Motor neuron (in vitro differentiated cells): ENCODE measurements around the gene GOLGA6L2. TPM values are rescaled to one million over a fixed set of nuclear protein-coding genes. Genes with fewer than 3 reads are reported as not detected.

Experiments
- ATAC-seq, 8 experiments: fragments of 200-7000 bp; cut with Tn5 transposase; replicated peaks in 6 of 8; 2 replicates each; pipeline ENCODE4 v1.8.0; 2021; ENCODE audit warnings: mild to moderate bottlenecking in 8 of 8, moderate library complexity in 8 of 8
- H3K27ac ChIP-seq, 2 donors: fragments of 250-450 bp; sonication (Bioruptor Pico); 2 replicates each; pipeline ENCODE4 v1.9.0; 2021; ENCODE audit warnings: antibody characterized with exemption in 2 of 2, mild to moderate bottlenecking in 2 of 2, moderate library complexity in 1 of 2
- H3K4me1 ChIP-seq, 2 donors: fragments of 250-450 bp; sonication (Bioruptor Pico); replicated peaks in 1 of 2; 2 replicates each; pipeline ENCODE4 v1.6.1; 2021; ENCODE audit warnings: antibody characterized with exemption in 2 of 2, mild to moderate bottlenecking in 2 of 2, moderate library complexity in 1 of 2
- H3K4me3 ChIP-seq, 5 donors: fragments of 250-450 bp; sonication (Bioruptor Pico); 2 replicates each; pipeline ENCODE4 v1.9.0; 2021; ENCODE audit warnings: antibody characterized with exemption in 5 of 5, mild to moderate bottlenecking in 5 of 5, moderate library complexity in 4 of 5
- WGBS, 10 experiments: fragments of 450-650 bp; shearing (Covaris generic); methylation state at CpG; one replicate each; pipeline ENCODE4 v1.0.0; 2022; 5-methylcytosine and 5-hydroxymethylcytosine counted together
- in situ Hi-C, 9 experiments: fragments of 400-800 bp; cut with MboI; loops; one replicate each; pipeline ENCODE4 v1.15.0; 2021; ENCODE audit warnings: low sequenced_read_pairs in 9 of 9, low pct_unique_long_range_greater_than_20kb in 2 of 9; ENCODE audit not compliant: unreplicated experiment in 9 of 9
- total RNA-seq, 8 experiments: library from RNA; unstranded; fragments of 300-600 nt; gene quantifications; 2 replicates each; pipeline versions ENCODE4 v1.2.3 to v1.2.4, GENCODE V29; 2022

GOLGA6L2 gene
- total RNA-seq, 8 experiments from 2014 or later = 0.05 to 2.0 (median 0.34) TPM; not detected in 2

GRCh38 chr15:23397779-23398178 lies 49.3 kb downstream of the GOLGA6L2 start:
- WGBS, 10 experiments = 25 to 80% (median 53%) methylated on average over 1 to 7 of the region's 7 CpGs; no CpG with 5 or more reads in 4 of the 10 experiments
- H3K4me1 ChIP-seq = no peaks in the 10 kb centered on the region
- H3K4me3 ChIP-seq = no peak overlapping the region
- ATAC-seq = no peak
- no peak overlapping the region for H3K27ac ChIP-seq
- in situ Hi-C loops = no loop called here

- no peak overlapping the region for H3K27ac ChIP-seq
- in situ Hi-C loops = no loop called here
- H3K4me1 ChIP-seq = no peaks in the 10 kb centered on the region
- 35 to 69% (median 41%) methylated on average over 2 to 3 of the region's 5 CpGs; no CpG with 5 or more reads in 6 of the 10 experiments for WGBS, 10 experiments
- no peak for ATAC-seq
- H3K4me3 ChIP-seq = no peak overlapping the region
Observed at GRCh38 chr15:23395832-23396231, 51.2 kb downstream of the GOLGA6L2 start.

DNA sequence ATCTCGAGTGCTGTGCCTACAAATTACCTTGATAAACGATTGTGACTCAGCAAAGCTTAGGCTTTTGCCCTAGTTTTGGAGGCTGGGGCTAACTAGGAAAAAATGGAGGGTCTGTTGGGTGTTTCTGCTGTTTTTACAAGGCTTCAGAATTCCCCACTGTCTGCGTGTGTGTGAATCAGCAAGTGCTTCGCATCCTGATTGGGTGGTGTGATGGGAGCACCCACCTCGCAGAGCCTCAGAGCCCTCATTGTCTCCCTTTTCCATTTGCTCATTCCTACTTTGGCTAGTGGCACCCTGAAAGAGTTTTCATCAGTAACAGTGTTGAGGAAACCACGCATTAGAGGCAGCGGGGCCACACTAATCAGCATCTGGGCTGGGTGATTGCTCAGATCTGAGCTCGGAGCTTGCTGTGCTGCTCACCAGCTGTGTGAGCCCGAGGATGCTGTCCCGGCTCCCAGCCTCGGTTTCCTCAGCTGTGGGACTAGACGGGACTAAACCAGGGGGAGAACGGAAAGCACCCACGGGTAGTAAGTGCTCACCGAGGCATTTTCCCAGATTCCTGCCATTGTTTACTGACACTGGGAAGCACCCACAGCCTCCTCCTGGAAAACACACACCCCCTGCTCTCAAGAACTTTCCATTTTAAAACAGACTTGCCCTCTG lies 51.9 kb downstream of the GOLGA6L2 start:
- Histone ChIP-seq H3K27ac (no peak overlapping the region), H3K4me1 (no peaks in the 10 kb centered on the region), H3K4me3 (no peak overlapping the region)
- in situ Hi-C loops = no loop called here
- no peak for ATAC-seq
- WGBS, 10 experiments = 0 to 57% (median 28%) methylated on average over 1 to 6 of the region's 15 CpGs; no CpG with 5 or more reads in 6 of the 10 experiments

Other genes with a start within 250 kb of the GOLGA6L2 start
- gene GOLGA6L26, start 113.0 kb downstream of the GOLGA6L2 start, total RNA-seq = under 1 TPM in 2 of 8 experiments, not detected in 6; 0.21 to 0.63 TPM
- gene GOLGA8S, start 92.5 kb downstream of the GOLGA6L2 start, total RNA-seq = under 1 TPM in 6 of 8 experiments, not detected in 2; under 0.01 to 0.19 (median 0.10) TPM
- gene MKRN3, start 118.4 kb upstream of the GOLGA6L2 start, total RNA-seq = 10 to 100 TPM in 5 of 8 experiments, 1 to 10 TPM in 2, under 1 TPM in 1; 0.84 to 33.3 (median 19.4) TPM
- gene MAGEL2, start 200.6 kb upstream of the GOLGA6L2 start, total RNA-seq = 10 to 100 TPM in 1 of 8 experiments, 1 to 10 TPM in 4, under 1 TPM in 2, not detected in 1; 0.10 to 11.0 (median 5.3) TPM
- gene NDN, start 240.1 kb upstream of the GOLGA6L2 start, total RNA-seq = 100 to 1,000 TPM in 2 of 8 experiments, 10 to 100 TPM in 3, 1 to 10 TPM in 1, under 1 TPM in 1, not detected in 1; 0.31 to 139 (median 68.1) TPM